Vagina (tissue), 2 donors: ENCODE measurements around the gene SLC35A3. TPM values are rescaled to one million over a fixed set of nuclear protein-coding genes. Genes with fewer than 3 reads are reported as not detected.
"Not testable (repeated sequence)": the region's sequence is repeated elsewhere in the genome, so short reads cannot be mapped to it uniquely, and the experiment has no call there.

Source experiments
- DNase-seq, 2 donors: peaks; one replicate each; pipeline ENCODE4 v3.0.0-alpha.2; 2017; ENCODE audit errors: extremely low spot score in 2 of 2
- H3K27ac ChIP-seq: fragments of 200-600 bp; sonication (generic); one replicate; pipeline ENCODE4 v1.5.1; 2019
- H3K27me3 ChIP-seq: fragments of 200-600 bp; sonication (generic); one replicate; pipeline ENCODE4 v1.5.1; 2019
- H3K36me3 ChIP-seq, 2 donors: fragments of 200-600 bp; sonication (generic); one replicate each; pipeline ENCODE4 v1.5.1; 2017 to 2019
- H3K4me1 ChIP-seq: fragments of 200-600 bp; sonication (generic); one replicate; pipeline ENCODE4 v1.5.1; 2019
- H3K4me3 ChIP-seq, 2 donors: fragments of 200-600 bp; sonication (generic); 1 replicate in 1 of 2; 2 replicates in 1 of 2; pipeline ENCODE4 v1.5.1; 2016 to 2019
- H3K9me3 ChIP-seq: fragments of 200-600 bp; sonication (generic); one replicate; pipeline ENCODE4 v1.5.1; 2019
- CTCF ChIP-seq, 3 experiments: fragments of 450-650 bp in 2 of 3; fragments of 200-600 bp in 1 of 3; sonication (generic) in 1 of 3; IDR thresholded peaks; one replicate each; pipeline ENCODE4 v1.5.1; 2017 to 2019; ENCODE audit warnings: antibody characterized with exemption in 3 of 3, mild to moderate bottlenecking in 2 of 3, moderate library complexity in 2 of 3
- POLR2A ChIP-seq, 2 donors: fragments of 450-650 bp; IDR thresholded peaks; one replicate each; pipeline ENCODE4 v1.6.1; 2017; ENCODE audit warnings: antibody characterized with exemption in 2 of 2, mild to moderate bottlenecking in 2 of 2, moderate library complexity in 2 of 2
- POLR2AphosphoS5 ChIP-seq, 2 donors: sonication (generic); formaldehyde crosslinking; IDR thresholded peaks; one replicate each; pipeline ENCODE4 v1.9.0; 2017; ENCODE audit warnings: antibody characterized with exemption in 2 of 2, mild to moderate bottlenecking in 2 of 2, low read depth in 1 of 2; ENCODE audit not compliant: insufficient read depth in 1 of 2
- intact Hi-C: fragments of 100-400 bp; cut with DNase I; formaldehyde crosslinking; loops from one replicate; pipeline ENCODE4 v1.15.1; 2023
- total RNA-seq: library from RNA; depleted of rRNA; stranded (reverse); fragments of >200 nt; gene quantifications from one replicate; pipeline ENCODE4 v1.2.3, GENCODE V29; 2016

SLC35A3 gene
- total RNA-seq, 1 donor from 2014 or later = 31.9 TPM

DNA sequence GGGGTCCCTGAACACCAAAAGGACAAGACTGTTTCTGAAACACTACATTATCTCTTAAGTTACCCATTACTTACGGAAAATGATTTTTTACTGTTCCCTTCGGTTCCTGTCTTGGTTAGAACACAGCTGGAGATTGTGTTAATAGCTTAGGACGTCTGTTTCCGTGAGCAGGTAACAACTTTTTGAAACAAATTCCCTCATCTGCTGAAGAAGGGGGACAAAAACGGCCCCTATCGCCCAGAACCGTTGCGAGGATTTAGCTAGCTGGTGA lies 67.8 kb downstream of the SLC35A3 start:
- H3K27ac ChIP-seq = peak overlapping the region; percentile 96
- peak overlapping the region; percentile 72 to 97 for H3K4me3 ChIP-seq
- DNase-seq = no peak
- no peaks in the 10 kb centered on the region for H3K9me3 ChIP-seq
- intact Hi-C loops = no loop called here
- H3K36me3 ChIP-seq = no peaks in the 10 kb centered on the region
- H3K27me3 ChIP-seq = no peaks in the 10 kb centered on the region
- no peak for TF ChIP-seq CTCF (IDR thresholded peaks at IDR 0.05)
- TF ChIP-seq POLR2A (IDR thresholded peaks at IDR 0.05) = no peak
- no peak for TF ChIP-seq POLR2AphosphoS5 (IDR thresholded peaks at IDR 0.05; ENCODE audit: insufficient read depth in 1 of 2, low read depth in 1 of 2)
- H3K4me1 ChIP-seq = peaks cover 33% of the 10 kb centered on the region

- intact Hi-C loops = no loop called here
- Histone ChIP-seq H3K36me3 (no peaks in the 10 kb centered on the region), H3K4me1 (peaks cover 36% of the 10 kb centered on the region), H3K4me3 (peak overlapping the region; percentile 72 to 97), H3K9me3 (no peaks in the 10 kb centered on the region), H3K27me3 (no peaks in the 10 kb centered on the region), H3K27ac (peak overlapping the region; percentile 96)
- peak in 1 of 2 donors; percentile 92 for DNase-seq
- TF ChIP-seq POLR2AphosphoS5 (IDR thresholded peaks at IDR 0.05; ENCODE audit: insufficient read depth in 1 of 2, low read depth in 1 of 2) = peak; percentile 35 to 93
- TF ChIP-seq POLR2A (IDR thresholded peaks at IDR 0.05) = peak; percentile 35 to 92
- no peak for TF ChIP-seq CTCF (IDR thresholded peaks at IDR 0.05)
Observed at GRCh38 chr1:100037927-100038659, 68.3 kb downstream of the SLC35A3 start.

DNA sequence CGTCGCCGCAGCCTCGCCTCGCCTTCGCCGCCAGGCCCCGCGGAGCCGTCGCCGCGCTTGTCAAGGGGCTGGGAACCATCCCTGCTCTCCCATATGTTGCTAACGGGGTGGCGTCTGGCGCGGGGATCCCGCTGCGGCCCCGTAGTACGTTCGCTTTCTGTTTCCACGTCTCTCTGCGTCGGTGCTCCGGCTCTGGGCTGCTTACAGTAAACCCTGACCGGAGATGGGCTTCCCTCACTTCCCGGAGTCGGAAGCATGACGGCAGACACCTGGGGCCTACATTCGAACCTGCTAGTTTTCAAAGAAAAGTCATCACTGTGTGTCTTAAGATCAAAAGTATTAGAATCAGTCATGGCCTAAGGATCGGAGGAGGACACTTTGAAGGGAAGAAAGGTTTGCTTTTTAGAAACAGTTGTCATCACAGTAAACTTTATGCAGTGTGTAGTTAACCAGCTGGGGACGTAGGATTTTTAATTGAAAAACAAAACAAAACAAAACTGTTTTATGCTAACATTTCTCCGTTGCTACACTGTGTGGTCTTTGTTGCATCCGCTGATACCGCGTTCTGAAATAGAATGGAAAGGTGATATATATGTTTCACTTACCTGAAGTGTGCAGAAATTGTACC lies 69.0 kb downstream of the SLC35A3 start:
- peaks cover 36% of the 10 kb centered on the region for H3K4me1 ChIP-seq
- TF ChIP-seq POLR2A (IDR thresholded peaks at IDR 0.05) = no peak
- TF ChIP-seq CTCF (IDR thresholded peaks at IDR 0.05) = no peak
- no peak for TF ChIP-seq POLR2AphosphoS5 (IDR thresholded peaks at IDR 0.05; ENCODE audit: insufficient read depth in 1 of 2, low read depth in 1 of 2)
- intact Hi-C loops = no loop called here

DNA sequence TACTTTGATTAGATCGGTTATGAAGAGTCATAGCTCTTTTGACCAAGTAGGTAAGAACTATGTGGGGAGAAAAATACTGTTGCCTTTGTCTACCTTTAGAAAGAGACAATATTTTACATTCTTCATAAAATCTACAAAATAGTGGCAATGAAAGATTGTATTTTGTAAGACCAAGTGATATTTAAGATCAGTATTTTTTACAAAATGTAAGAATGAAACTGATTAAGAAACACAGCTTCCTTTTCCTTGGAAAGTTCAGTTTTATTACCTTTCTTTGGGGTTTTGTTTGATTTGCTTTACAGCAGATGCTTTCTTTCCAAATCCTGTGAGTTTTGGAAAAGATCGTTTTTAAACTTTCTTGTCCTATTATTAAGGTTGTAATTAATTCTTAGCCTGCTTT lies 69.8 kb downstream of the SLC35A3 start:
- Histone ChIP-seq H3K9me3 (no peaks in the 10 kb centered on the region), H3K27ac (peak overlapping the region; percentile 96), H3K36me3 (no peaks in the 10 kb centered on the region), H3K4me3 (peak overlapping the region in 1 of 2 donors; percentile 72), H3K4me1 (peaks cover 36% of the 10 kb centered on the region), H3K27me3 (no peaks in the 10 kb centered on the region)
- intact Hi-C loops = no loop called here
- no peak for TF ChIP-seq CTCF (IDR thresholded peaks at IDR 0.05)
- no peak for TF ChIP-seq POLR2AphosphoS5 (IDR thresholded peaks at IDR 0.05; ENCODE audit: insufficient read depth in 1 of 2, low read depth in 1 of 2)
- DNase-seq = no peak

More for the DNA sequence above, 69.0 kb downstream of the SLC35A3 start:
- Histone ChIP-seq H3K27ac (peak overlapping the region; percentile 96), H3K9me3 (no peaks in the 10 kb centered on the region), H3K27me3 (no peaks in the 10 kb centered on the region), H3K4me3 (peak overlapping the region; percentile 72 to 97), H3K36me3 (no peaks in the 10 kb centered on the region)
- no peak for DNase-seq

DNA sequence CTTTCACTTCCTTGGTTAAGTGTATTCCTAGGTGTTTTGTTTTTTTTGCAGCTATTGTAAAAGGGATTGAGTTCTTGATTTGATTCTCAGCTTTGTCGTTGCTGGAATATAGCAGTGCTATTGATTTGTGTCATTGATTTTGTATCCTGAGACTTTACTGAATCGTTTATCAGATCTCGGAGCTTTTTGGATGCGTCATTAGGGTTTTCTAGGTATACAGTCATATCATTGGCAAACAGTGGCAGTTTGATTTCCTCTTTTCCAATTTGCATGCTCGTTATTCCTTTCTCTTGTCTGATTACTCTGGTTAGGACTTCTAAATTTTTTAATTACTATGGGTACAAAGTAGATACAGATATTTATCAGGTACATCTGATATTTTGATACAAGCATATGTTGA lies 75.4 kb downstream of the SLC35A3 start:
- H3K27me3 ChIP-seq = no peaks in the 10 kb centered on the region
- peaks cover 25% of the 10 kb centered on the region for H3K4me1 ChIP-seq

GRCh38 chr1:100047235-100047708 lies 77.5 kb downstream of the SLC35A3 start:
- H3K27me3 ChIP-seq, H3K9me3 ChIP-seq, H3K27ac ChIP-seq, H3K36me3 ChIP-seq, DNase-seq, intact Hi-C loops, H3K4me3 ChIP-seq: not testable (repeated sequence)
- H3K4me1 ChIP-seq = peaks cover 20% of the 10 kb centered on the region

More for the DNA sequence above, 75.4 kb downstream of the SLC35A3 start:
- TF ChIP-seq CTCF (IDR thresholded peaks at IDR 0.05) (no peak), POLR2A (IDR thresholded peaks at IDR 0.05) (no peak), POLR2AphosphoS5 (IDR thresholded peaks at IDR 0.05; ENCODE audit: insufficient read depth in 1 of 2, low read depth in 1 of 2) (no peak)
- no peak overlapping the region for H3K27ac ChIP-seq
- no peaks in the 10 kb centered on the region for H3K36me3 ChIP-seq
- intact Hi-C loops = no loop called here
- no peaks in the 10 kb centered on the region for H3K9me3 ChIP-seq
- no peak overlapping the region for H3K4me3 ChIP-seq
- no peak for DNase-seq
